LNCAP (cell line): ENCODE measurements around the gene CRKL.

Source experiments
- TF ChIP-seq, protein P1 (sequence below): fragments of 450-650 bp; IDR thresholded peaks from 2 replicates; pipeline ENCODE4 v1.5.1; 2017; ENCODE audit warnings: mild to moderate bottlenecking

Gene CRKL

DNA sequence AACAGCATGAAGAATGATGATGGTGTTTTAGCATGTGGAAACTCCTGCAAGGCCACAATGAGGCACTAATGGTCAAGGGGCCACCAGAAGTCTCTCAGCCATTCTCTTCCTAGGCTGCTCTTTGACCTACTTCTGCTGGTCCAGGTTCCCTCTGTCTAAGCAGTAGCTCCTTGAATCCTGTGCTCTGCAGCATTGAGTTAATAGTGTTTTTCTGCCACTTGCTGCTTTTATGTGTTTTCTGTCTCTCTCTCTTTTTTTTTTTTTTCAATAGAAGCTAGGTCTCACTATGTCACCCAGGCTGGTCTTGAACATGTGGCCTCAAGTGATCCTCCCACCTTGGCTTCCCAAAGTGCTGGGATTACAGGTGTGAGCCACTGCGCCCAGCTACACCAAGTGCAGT lies 29.8 kb downstream of the CRKL start:
- TF ChIP-seq, protein P1, sequence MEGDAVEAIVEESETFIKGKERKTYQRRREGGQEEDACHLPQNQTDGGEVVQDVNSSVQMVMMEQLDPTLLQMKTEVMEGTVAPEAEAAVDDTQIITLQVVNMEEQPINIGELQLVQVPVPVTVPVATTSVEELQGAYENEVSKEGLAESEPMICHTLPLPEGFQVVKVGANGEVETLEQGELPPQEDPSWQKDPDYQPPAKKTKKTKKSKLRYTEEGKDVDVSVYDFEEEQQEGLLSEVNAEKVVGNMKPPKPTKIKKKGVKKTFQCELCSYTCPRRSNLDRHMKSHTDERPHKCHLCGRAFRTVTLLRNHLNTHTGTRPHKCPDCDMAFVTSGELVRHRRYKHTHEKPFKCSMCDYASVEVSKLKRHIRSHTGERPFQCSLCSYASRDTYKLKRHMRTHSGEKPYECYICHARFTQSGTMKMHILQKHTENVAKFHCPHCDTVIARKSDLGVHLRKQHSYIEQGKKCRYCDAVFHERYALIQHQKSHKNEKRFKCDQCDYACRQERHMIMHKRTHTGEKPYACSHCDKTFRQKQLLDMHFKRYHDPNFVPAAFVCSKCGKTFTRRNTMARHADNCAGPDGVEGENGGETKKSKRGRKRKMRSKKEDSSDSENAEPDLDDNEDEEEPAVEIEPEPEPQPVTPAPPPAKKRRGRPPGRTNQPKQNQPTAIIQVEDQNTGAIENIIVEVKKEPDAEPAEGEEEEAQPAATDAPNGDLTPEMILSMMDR, result no peak

DNA sequence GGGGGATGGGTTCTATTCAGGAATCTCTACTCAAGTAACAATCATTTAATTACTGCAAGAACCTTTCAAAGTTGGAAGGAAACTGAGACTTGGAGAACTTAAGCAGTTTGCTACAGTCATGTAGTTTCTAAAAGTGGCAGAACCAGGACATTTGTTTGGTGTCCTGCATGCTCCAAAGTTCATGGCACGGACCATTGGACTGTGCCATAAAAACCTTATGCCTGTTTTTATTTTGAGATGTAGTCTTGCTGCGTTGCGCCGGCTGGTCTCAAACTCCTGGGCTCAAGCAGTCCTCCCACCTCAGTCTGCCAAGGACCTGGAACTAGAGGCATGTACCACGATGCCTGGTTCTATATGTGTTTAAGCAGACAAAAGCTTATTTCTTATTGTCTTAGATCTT lies 31.2 kb downstream of the CRKL start:
- TF ChIP-seq, protein P1, result no peak

DNA sequence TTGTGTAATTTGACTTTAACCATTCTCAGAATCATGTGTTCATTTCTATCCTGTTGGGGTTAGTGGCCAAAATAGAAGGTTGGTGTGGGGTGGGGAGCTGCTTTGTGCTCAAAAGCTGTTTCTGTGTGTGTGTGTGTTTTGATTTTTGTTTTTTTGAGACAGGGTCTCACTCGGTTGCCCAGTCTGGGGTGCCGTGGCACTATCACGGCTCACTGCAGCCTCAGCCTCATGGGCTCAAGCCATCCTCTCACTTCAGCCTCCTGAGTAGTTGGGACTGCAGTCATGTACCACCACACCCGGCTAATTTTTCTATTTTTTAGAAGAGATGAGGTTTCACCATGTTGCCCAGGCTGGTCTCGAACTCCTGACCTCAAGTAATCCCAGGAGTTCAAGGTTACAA lies 31.8 kb downstream of the CRKL start:
- TF ChIP-seq, protein P1, result no peak

DNA sequence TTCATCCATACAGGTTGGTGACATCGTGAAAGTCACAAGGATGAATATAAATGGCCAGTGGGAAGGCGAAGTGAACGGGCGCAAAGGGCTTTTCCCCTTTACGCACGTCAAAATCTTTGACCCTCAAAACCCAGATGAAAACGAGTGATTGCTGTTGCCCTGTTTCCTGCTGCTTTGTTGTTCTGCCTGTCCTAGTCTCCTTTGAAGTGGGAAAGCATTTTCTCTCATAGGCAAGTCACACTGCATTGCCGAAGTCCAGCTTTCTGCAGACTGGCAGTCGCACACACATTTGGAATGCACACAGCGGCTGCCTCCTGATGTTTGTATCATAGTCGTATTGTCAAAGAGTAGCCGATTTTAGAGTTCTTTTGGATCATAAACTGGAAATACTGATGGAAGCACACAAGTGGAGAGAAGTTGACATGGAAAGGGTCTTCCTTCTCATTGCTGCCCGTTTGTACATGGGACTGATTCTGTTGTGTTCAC lies 32.5 kb downstream of the CRKL start:
- TF ChIP-seq, protein P1, result no peak

DNA sequence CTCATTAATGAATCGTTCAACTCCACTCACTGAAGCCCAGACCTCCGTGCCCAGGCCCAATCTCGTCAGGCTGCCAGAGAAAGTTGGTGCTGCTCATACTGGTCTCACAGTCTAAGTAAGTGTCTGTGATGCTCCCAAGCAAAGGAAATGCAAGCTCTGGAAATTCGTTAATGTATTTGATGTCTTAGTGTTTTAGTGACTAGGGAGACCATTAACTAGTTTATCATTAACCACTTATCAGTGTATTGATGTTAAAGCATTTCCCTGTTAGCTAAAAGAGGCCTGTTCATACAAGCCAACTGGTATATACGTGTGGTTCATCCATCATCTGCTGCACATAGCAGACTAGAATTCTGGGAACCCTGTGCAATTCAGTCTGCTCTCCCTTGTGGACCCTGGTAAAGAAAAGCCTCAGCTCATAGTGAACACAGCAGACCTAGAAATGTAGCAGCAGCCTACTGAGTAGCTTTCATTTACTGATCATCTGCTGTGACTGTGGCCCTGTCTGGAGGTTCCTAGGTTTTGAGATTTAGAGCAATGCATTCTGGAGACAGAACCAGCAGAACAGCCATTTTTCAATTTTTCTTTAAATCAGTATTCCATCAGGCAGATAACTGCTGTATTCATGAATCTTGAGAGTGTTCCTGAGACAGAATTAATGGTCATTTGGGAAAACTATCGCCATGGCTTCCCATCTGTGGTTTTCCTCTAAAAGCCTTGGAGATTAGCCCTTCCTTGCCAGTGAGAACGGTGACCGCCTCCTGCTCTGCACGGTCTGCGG lies 34.1 kb downstream of the CRKL start:
- TF ChIP-seq, protein P1, result no peak

DNA sequence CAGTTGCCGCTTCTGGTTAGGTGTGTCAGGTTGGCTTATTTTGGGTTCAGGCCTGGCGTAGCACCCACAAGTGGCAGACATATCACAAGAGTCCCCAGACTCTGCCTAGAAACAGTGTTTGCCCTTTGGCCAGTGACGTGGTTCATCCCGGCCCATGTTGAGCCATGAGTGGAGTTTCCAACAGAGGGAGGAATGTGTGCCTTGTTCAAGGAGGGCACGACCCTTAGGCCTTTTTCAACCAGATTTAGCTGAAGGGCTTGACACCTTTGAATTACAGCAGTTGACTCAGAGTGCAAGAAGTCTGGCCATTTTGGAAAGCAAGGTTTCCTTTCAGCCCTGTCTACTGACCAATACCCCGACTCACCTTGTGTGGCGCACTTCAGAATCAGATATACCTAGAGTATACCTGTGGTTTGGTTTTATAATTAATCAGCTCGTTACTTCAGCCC lies 34.7 kb downstream of the CRKL start:
- TF ChIP-seq, protein P1, result no peak

DNA sequence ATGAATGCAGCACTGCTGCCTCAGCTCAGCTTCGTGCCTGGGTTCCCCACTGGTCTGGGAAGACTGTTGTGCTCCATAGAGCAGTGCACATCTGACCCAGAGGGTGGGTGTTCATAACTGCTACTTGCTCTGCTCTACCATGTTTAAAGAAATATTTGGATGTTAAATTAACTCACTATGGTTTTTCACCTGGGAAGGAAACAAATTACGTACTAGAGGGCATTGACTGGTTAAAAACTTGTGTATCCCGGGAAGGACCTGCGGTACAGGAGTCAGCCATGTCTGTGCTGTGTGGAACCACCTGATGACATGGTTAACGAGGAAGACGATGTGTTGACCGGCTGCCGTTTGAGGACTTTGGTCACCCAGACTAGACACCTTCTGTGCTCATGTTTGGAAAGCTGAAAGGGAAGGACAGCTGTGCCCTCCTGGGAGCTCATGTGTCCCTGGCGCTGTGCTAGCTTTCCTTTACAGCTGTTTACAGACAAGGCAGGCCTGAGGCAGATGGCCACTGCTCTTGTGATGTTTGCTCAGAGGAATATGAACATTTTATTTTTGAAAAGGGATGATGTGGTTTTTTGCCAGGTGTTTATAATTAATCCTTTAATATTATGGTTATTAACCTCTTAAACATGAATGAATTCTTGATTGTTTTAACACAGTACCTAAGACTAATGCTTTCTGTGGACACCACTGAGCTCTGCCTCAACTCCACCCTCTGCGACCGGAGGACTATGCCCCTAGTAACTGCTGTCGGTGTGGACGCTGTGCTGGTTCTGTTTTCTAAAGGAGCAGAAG lies 35.5 kb downstream of the CRKL start:
- TF ChIP-seq, protein P1, result no peak
